Nucleus accumbens (tissue), 56 donors: ENCODE data around the gene MLNR.

Experiments
- DNase-seq, 56 donors: peaks; one replicate each; lab custom pipeline; 2025; lab: John Stamatoyannopoulos, UW

The MLNR gene

DNA sequence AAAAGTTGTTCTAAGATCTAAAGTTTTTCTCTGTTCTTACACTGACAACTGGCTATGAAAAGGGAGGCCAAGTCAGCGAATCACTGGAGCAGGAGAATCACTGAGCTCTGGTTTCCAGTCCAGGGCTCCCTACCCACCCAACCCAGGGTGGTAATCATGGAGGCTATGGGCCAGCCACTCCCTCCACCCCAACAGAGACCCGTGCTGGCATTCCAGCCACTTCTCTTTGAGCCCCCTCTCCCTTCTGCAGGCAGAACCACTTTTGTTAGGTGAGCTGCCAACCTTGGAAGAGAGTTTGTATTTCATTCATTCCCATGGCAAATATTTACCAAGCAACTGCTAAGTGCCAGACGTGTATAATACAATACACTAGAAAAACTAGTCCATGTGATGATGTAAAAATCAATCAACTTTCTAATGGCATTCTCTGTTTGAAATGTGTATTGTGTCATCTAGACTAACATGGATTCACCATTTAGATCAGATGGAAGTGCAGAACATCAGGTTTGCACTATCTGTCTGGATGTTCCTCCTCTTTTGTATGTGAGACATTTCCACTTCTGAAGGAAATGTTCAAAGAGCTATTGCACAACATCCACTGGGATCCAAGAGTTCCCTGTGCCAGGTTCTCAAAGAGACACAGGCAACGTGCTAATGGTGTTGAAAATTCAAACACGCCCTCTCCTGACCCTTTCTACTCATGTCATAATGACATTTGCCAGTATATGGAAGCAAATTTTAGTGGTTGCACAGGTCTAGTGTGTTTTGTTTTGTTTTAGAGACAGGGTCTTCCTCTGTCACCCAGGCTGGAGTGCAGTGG lies 5.3 kb downstream of the MLNR start:
- no peak for DNase-seq

DNA sequence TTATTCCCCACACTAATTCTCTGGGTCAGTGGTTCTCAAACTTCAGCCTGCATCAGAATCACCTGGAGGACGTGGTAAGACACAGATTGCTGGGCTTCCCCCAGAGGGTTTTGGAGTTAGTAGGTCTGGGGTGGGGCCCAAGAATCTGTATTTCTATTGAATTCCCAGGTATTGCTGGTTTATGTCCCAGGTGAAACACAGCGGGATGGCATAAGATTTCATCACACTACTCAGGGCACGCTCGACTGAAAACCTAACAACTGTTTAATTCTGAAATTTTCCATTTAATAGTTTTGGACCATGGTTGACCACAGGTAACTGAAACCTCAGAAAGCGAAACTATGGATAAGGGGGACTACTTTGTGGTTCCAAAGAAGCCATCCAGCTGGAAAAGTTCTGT lies 6.5 kb downstream of the MLNR start:
- DNase-seq = no peak

DNA sequence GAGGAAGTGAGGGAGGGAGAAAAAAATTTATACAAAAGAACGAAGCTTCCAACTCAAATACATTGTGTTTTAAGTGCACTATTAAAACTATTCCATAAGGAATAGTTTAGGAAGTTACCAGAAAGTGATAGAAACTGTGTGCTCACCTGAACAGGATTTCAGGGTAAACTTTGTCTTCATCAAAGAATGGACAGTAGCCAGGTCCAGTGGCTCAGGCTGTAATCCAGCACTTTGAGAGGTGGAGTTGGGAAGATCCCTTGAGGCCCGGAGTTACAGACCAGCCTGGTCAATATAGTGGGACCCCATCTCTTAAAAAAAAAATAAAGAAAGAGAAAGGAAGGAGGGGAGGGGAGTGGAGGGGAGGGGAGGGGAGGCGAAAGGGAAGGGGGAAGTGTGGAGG lies 14.6 kb downstream of the MLNR start:
- no peak for DNase-seq

GRCh38 chr13:49235856-49236431 lies 15.8 kb downstream of the MLNR start:
- DNase-seq = no peak

- no peak for DNase-seq
These were observed 18.5 kb downstream of the MLNR start for GRCh38 chr13:49238621-49239020.

DNA sequence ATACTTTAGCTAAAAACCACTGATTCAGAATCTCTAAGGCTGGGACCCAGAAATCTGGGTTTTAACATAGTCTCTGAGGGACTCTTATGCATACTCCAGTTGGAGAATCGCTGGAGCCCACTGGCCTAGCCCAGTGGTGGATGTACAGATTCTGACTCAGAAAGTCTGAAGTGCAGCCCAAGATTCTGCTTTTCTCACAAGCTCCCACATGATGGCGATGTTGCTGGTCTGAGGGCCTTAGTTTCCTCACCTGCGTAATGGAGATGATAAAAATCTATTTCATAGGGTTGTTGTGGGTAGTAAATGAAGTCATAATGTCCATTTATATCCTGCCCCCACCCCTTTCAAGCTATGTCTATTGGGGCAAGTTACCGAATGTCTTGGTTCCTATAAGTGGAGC lies 19.9 kb downstream of the MLNR start:
- DNase-seq = no peak

DNA sequence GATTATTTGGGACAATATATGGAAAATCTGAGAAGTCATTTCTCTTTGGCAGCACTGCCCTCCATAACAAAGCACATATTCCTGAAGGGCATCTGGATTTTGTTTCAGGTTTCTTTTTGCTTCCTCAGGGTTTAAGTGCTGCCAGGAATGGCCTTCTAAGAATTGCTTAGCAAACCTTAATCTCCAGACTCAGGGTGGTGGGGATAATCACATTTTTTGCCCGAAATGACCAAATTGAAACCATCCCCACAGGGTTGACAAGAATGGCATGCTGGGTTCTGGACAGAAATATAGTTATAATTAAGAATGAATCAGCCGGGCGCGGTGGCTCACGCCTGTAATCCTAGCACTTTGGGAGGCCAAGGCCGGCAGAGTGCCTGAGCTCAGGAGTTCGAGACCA lies 21.2 kb downstream of the MLNR start:
- no peak for DNase-seq

- DNase-seq = no peak
These were observed 25.0 kb downstream of the MLNR start for GRCh38 chr13:49245101-49245500.

DNA sequence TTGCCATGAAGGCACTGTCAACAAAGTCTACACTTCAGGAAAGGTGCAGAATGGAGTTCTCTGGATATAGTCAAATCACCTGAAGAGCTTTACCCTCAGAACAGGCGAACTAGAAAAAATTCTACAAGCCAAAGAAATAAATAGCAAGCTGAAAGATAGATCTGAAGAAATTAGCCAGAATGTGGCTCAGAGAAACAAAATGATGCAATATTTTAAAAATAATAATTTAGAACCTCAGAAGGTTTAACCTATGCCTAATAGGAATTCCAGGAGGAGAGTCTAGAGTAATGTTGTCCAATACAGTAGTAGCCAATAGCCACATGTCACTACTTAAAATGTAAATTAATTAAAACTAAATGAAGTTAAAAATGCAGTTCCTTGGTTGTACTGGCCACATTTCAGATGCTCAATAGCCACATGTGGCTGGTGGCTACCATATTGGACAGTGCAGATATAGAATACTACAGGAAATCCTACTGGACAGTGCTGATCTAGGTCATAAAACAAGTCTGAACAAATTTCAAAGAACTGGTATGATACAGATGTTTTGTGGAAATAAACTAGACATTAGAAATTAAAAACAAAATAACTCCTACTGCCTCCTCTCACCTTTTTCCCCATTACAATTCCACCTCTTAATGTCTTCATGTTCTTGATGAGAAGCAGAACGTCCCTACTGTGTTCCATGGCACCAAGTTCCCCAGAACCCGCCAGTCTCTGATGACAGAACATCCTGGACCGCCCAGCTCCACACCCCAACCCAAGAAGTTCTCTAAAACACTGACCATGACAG lies 26.9 kb downstream of the MLNR start:
- peak in 3 of 56 donors; percentile 42 to 56 (median 44) for DNase-seq

GRCh38 chr13:49247643-49248621 lies 27.8 kb downstream of the MLNR start, which contains the start of gene CDADC1:
Gene CDADC1 (plus strand): TSS chr13:49247925. CDS start chr13:49248038, 113 bp downstream.
- DNase-seq = peak; percentile 47 to 98 (median 88)

DNA sequence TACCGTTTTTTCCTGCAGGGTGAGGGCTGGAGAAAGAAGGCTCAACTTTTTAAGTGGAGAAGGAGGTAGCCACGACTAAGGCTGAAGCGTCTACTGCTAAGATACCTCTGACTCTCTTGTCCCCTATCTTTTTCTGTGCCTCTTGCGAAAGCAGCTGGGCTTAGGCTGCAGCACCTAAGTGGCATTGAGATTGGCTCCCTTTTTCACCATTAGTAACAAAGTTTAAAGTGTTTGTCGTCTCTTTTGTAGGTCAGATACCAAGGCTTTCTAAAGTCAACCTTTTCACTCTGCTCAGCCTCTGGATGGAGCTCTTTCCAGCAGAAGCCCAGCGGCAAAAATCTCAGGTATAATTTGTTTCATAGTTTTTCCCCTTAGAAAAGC lies 28.5 kb downstream of the MLNR start:
- peak in 3 of 56 donors; percentile 2 to 34 (median 28) for DNase-seq

DNA sequence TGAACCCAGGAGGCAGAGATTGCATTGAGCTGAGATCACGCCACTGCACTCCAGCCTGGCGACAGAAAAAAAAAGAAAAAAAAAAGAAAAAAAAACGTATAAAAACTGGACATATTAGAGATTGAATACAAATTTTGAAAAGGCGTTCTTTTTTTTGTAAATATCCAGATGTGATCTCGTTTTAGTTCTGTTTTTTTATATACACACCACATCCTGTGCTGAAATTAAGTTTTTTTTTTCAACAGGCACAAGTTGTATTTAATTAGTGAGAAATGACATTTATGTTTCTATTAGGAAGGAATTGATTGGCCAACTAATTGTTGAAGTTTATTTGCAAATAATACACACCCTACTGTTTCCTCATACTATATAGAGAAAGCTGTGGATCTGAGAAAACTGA lies 31.2 kb downstream of the MLNR start:
- DNase-seq = no peak

DNA sequence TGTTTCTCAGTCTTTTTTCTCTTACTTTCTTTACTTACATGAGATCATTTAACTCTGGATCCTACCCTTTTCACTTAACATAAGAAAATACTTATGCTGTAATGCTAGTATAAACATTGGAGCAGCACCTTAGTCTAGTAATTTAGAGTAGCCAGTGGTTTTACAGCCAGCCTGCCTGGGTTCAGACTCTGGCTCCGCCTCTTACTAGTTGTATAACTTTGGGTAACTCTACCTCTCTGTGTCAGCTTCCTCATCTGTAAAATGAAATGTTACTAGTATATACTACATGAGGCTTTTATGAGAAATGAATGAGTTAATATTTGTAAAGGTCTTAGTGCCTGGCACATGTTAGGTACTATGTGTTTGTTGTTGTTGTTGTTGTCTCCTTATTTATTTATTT lies 33.2 kb downstream of the MLNR start:
- DNase-seq = no peak

- no peak for DNase-seq
These were observed 33.9 kb downstream of the MLNR start for GRCh38 chr13:49254007-49254406.

GRCh38 chr13:49256841-49257240 lies 36.7 kb downstream of the MLNR start:
- no peak for DNase-seq

DNA sequence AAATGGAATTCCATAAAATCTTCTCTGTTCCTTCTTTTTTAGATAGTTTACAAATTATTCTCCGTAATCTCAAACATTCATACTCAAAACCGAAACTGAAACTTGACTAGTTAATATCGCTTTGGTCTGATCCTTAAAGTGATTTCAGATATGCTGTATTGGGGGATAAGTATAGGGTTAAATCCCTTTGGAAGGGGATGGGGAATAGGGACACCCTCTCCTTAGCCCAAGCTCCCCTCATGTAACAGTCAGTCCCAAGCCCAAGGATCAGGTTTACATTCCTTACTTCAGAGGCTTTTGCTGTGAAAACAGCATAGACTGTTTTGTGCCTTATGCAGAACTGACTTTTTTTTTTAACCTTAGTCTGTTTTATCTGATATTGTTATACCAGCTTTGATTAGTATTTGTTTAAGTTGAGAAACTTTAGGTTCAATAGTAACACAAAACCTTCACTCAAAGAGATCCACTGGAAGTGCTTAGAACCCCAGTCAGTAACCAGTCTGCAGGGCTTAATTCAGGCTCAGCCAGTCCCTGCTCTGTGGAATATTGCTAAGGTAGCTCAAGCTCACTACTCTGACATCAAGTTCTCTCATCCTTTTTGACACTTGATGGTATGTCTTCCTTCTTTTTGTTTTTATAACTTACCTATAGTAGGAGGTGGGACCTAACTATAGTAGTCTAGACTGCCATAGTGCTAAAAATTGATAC lies 38.1 kb downstream of the MLNR start:
- DNase-seq = no peak

DNA sequence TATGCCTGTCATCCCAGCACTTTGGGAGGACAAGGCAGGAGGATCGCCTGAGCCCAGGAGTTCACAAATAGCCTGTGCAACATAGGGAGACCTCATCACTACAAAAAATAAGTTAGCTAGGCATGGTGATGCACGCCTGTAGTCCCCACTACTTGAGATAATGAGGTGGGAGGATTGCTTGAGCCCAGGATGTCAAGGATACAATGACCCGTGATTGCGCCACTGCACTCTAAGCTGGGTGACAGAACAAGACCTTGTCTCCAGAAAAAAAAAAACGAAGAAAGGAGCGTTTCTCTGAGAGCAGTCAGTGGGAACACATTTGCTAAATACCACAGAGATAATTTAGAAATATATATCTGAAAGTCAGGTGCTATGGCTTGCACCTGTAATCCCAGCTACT lies 39.4 kb downstream of the MLNR start:
- no peak for DNase-seq

DNA sequence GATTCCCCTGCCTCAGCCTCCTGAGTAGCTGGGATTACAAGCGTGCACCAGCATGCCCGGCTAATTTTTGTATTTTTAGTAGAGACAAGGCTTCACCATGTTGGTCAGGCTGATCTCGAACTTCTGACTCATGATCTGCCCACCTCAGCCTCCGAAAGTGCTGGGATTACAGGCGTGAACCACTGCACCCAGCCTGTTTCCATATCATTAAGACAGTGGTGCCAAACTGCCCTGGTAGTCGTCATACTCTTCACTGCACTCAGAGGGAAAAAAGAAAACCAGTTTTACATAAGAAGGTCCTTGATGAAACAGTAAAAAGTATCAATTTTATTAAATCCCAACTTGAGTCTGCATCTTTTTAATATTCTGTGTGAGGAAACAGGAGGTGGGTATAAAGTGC lies 42.5 kb downstream of the MLNR start:
- DNase-seq = no peak

- no peak for DNase-seq
These were observed 45.7 kb downstream of the MLNR start for GRCh38 chr13:49265822-49266221.

DNA sequence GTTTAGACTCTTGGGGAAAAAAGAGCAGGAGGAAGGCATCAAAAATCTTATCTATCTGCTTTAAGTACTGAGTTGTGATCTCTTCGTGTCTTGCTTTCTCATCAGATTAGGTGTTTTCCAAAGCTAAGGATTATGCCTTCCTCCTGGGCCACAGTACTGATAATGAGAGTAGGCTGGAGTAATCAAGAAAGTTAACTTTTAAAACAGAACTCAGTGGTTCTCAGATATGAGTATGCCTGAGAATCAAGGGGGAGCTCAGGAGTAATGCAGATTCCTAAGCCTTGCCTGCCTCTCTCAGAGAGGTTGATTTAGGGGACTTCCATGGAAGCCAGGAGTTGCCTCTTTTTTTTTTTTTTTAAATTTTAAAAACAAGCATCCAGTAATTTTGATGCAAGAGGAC lies 51.1 kb downstream of the MLNR start:
- no peak for DNase-seq
